Measurements from ENCODE around the gene NR6A1.

The NR6A1 gene

DNA sequence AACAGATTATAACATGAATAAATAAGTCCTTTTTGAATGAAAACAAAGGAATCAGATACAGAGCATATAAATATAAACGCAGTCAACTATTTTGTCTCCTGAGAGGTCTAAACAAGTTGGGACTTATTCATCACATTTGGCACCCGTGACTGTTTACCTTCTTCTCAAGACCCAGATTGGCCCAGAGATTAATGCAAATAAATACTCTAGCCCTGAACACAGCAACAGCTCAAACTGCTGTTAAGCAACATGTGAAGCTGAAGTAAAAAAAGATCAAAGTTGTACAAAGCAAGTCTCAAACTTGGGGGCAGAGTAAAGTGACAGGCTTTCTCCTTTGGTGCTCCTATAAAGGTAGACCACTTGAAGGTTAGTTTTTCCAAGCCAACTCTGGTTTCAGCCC is 168.9 kb downstream of the NR6A1 start:
- CTCF ChIA-PET, result interaction anchor here (0.6 to 3.0 kb wide), 3 partner anchors 12 to 18 kb away, joined by 3 to 17 read pairs (median 4); no protein-coding TSS in a partner anchor

DNA sequence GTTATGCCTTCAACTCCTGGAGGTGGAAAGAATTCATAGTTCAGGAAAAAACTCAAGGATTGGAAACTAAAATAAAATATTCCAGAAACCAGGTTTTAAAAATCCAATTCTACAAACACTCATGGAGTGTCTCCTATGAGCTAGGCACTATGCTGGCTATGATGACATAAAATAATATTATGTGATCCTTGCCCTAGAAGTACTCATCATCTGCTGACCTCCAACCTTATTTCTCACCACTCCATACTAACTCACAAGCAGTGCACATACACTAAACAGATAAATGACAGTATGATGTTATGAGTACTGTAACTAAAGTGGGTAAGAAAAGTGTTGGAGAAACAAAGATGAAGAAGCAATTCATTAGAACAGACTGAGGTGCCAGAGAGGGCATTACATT is 170.7 kb downstream of the NR6A1 start:
- ChIA-PET POLR2A (no interaction called here), CTCF (interaction anchor here (0.7 to 1.4 kb wide), 2 partner anchors 18 to 45 kb away, joined by 3 to 7 read pairs; no protein-coding TSS in a partner anchor)
- Histone ChIP-seq H3K4me1 (ENCODE audit: control insufficient read depth, insufficient read depth, low read length) (no peaks in the 10 kb centered on the region; the same call in 1 of the 2 replicates), H3K4me3 (ENCODE audit: low read depth, low read length) (no peak overlapping the region), H3K27ac (ENCODE audit: extremely low read depth, low read depth, low read length) (no peak overlapping the region), H3K36me3 (ENCODE audit: control insufficient read depth in 2 of 2, insufficient read depth in 1 of 2, low read length in 2 of 2) (no peaks in the 10 kb centered on the region), H3K9me3 (ENCODE audit: control insufficient read depth, insufficient read depth, low read depth, low read length) (no peaks in the 10 kb centered on the region)
- TF ChIP-seq ZNF140 (tag by site-specific recombination; IDR thresholded peaks at IDR 0.05) (no peak), ZNF600 (tag by site-specific recombination; IDR thresholded peaks at IDR 0.05) (no peak), KLF16 (tag by site-specific recombination; IDR thresholded peaks at IDR 0.05) (no peak), ZBTB8A (tag by site-specific recombination; IDR thresholded peaks at IDR 0.05) (no peak), ZNF658 (tag by site-specific recombination; IDR thresholded peaks at IDR 0.05) (no peak), ZNF391 (tag by site-specific recombination; IDR thresholded peaks at IDR 0.05; ENCODE audit: borderline replicate concordance, low read depth) (no peak)

More for the DNA sequence above, 168.9 kb downstream of the NR6A1 start:
- Histone ChIP-seq H3K9me3 (ENCODE audit: control insufficient read depth, insufficient read depth, low read depth, low read length) (no peaks in the 10 kb centered on the region), H3K36me3 (ENCODE audit: control insufficient read depth in 2 of 2, insufficient read depth in 1 of 2, low read length in 2 of 2) (no peaks in the 10 kb centered on the region), H3K4me1 (ENCODE audit: control insufficient read depth, insufficient read depth, low read length) (no peaks in the 10 kb centered on the region), H3K4me3 (ENCODE audit: low read depth, low read length) (no peak overlapping the region), H3K27ac (ENCODE audit: extremely low read depth, low read depth, low read length) (peak overlapping the region; percentile 30; the same call in 1 of the 2 replicates)
- TF ChIP-seq ZNF529 (tag by site-specific recombination; IDR thresholded peaks at IDR 0.05; ENCODE audit: insufficient replicate concordance) (no peak), ZNF621 (tag by site-specific recombination; IDR thresholded peaks at IDR 0.05) (no peak), SCRT2 (tag by site-specific recombination; IDR thresholded peaks at IDR 0.05) (peak; percentile 70)
- POLR2A ChIA-PET, result no interaction called here

DNA sequence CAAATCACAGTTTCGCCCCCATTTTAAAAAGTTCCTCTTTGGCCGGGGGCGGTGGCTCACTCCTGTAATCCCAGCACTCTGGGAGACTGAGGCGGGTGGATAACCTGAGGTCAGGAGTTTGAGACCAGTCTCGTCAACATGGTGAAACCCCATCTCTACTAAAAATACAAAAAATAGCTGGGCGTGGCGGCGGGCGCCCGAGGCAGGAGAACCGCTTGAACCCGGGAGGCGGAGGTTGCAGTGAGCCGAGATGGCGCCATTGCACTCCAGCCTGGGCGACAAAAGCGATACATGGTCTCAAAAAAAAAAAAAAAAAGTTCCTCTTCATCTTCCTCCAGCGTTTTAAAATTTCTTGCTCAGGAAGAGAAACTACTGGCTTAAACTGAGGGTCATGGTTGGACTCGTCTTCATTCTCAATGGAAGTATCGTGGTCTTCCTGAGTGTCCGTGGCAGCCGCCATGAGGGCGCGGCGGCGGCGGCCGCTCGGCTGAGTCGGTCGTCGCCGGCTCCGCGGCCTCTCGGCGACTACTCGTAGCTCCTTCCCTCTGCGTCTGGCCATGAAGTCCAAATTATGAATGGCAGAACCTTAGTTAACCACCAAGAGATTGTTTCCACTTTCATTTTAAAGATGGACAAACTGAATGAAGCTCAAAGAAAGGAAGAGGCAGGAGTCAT is 171.9 kb downstream of the NR6A1 start:
- POLR2A ChIA-PET, result no interaction called here
- CTCF ChIA-PET, result interaction anchor here (0.6 to 1.4 kb wide), 2 partner anchors 14 to 19 kb away, joined by 6 to 7 read pairs; no protein-coding TSS in a partner anchor

More for the DNA sequence above, 171.9 kb downstream of the NR6A1 start:
- H3K4me3 ChIP-seq (ENCODE audit: low read depth, low read length), result no peak overlapping the region
- peaks cover 4% of the 10 kb centered on the region; the same call in 1 of the 2 replicates for H3K4me1 ChIP-seq (ENCODE audit: control insufficient read depth, insufficient read depth, low read length)
- TF ChIP-seq ZXDB (tag by site-specific recombination; IDR thresholded peaks at IDR 0.05) (no peak), ZNF366 (tag by site-specific recombination; conservative IDR thresholded peaks at IDR 0.05) (no peak), TRIM28 (IDR thresholded peaks at IDR 0.05; ENCODE audit: borderline replicate concordance, low read length) (no peak), ZNF596 (tag by site-specific recombination; IDR thresholded peaks at IDR 0.05) (no peak), ZNF660 (tag by site-specific recombination; IDR thresholded peaks at IDR 0.05) (no peak), ZNF146 (tag by site-specific recombination; IDR thresholded peaks at IDR 0.05) (no peak), OSR2 (tag by site-specific recombination; IDR thresholded peaks at IDR 0.05) (no peak), ZNF2 (tag by site-specific recombination; IDR thresholded peaks at IDR 0.05) (no peak), ZNF610 (tag by site-specific recombination; IDR thresholded peaks at IDR 0.05; ENCODE audit: borderline replicate concordance) (no peak), BCL11B (tag by site-specific recombination; IDR thresholded peaks at IDR 0.05; ENCODE audit: low read depth) (no peak), ZNF701 (tag by site-specific recombination; IDR thresholded peaks at IDR 0.05) (no peak), ZNF341 (tag by site-specific recombination; IDR thresholded peaks at IDR 0.05; ENCODE audit: low read depth) (no peak), ZNF501 (tag by site-specific recombination; IDR thresholded peaks at IDR 0.05) (no peak), ZNF350 (tag by site-specific recombination; IDR thresholded peaks at IDR 0.05) (no peak)
- TF ChIP-seq, protein P1, sequence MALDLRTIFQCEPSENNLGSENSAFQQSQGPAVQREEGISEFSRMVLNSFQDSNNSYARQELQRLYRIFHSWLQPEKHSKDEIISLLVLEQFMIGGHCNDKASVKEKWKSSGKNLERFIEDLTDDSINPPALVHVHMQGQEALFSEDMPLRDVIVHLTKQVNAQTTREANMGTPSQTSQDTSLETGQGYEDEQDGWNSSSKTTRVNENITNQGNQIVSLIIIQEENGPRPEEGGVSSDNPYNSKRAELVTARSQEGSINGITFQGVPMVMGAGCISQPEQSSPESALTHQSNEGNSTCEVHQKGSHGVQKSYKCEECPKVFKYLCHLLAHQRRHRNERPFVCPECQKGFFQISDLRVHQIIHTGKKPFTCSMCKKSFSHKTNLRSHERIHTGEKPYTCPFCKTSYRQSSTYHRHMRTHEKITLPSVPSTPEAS (tag by site-specific recombination; IDR thresholded peaks at IDR 0.05), result no peak
- TF ChIP-seq, protein P2, sequence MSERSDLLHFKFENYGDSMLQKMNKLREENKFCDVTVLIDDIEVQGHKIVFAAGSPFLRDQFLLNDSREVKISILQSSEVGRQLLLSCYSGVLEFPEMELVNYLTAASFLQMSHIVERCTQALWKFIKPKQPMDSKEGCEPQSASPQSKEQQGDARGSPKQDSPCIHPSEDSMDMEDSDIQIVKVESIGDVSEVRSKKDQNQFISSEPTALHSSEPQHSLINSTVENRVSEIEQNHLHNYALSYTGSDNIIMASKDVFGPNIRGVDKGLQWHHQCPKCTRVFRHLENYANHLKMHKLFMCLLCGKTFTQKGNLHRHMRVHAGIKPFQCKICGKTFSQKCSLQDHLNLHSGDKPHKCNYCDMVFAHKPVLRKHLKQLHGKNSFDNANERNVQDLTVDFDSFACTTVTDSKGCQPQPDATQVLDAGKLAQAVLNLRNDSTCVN (tag by site-specific recombination; optimal IDR thresholded peaks at IDR 0.05), result no peak
- TF ChIP-seq, protein P3, sequence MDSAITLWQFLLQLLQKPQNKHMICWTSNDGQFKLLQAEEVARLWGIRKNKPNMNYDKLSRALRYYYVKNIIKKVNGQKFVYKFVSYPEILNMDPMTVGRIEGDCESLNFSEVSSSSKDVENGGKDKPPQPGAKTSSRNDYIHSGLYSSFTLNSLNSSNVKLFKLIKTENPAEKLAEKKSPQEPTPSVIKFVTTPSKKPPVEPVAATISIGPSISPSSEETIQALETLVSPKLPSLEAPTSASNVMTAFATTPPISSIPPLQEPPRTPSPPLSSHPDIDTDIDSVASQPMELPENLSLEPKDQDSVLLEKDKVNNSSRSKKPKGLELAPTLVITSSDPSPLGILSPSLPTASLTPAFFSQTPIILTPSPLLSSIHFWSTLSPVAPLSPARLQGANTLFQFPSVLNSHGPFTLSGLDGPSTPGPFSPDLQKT (IDR thresholded peaks at IDR 0.05; ENCODE audit: borderline replicate concordance, low read depth, low read length), result no peak
- TF ChIP-seq, protein P4, sequence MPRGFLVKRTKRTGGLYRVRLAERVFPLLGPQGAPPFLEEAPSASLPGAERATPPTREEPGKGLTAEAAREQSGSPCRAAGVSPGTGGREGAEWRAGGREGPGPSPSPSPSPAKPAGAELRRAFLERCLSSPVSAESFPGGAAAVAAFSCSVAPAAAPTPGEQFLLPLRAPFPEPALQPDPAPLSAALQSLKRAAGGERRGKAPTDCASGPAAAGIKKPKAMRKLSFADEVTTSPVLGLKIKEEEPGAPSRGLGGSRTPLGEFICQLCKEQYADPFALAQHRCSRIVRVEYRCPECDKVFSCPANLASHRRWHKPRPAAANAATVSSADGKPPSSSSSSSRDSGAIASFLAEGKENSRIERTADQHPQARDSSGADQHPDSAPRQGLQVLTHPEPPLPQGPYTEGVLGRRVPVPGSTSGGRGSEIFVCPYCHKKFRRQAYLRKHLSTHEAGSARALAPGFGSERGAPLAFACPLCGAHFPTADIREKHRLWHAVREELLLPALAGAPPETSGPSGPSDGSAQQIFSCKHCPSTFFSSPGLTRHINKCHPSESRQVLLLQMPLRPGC (tag by site-specific recombination; IDR thresholded peaks at IDR 0.05), result no peak
- H3K9me3 ChIP-seq (ENCODE audit: control insufficient read depth, insufficient read depth, low read depth, low read length), result no peaks in the 10 kb centered on the region
- H3K27ac ChIP-seq (ENCODE audit: extremely low read depth, low read depth, low read length), result no peak overlapping the region
- no peaks in the 10 kb centered on the region for H3K36me3 ChIP-seq (ENCODE audit: control insufficient read depth in 2 of 2, insufficient read depth in 1 of 2, low read length in 2 of 2)

Data from HEK293 (cell line).